ENCODE measurements around the gene CACNA2D4.

GRCh38 chr12:1830401-1830845 lies 88.0 kb downstream of the CACNA2D4 start:
- no peak for TF ChIP-seq CTCF (IDR thresholded peaks at IDR 0.05; ENCODE audit: low read depth, low read length)
- no peak for TF ChIP-seq EZH2phosphoT487 (IDR thresholded peaks at IDR 0.05; ENCODE audit: low read depth)
